Measurements from ENCODE around the gene LCLAT1.
"Not testable (repeated sequence)": the region's sequence is repeated elsewhere in the genome, so short reads cannot be mapped to it uniquely, and the experiment has no call there.

LCLAT1 gene

DNA sequence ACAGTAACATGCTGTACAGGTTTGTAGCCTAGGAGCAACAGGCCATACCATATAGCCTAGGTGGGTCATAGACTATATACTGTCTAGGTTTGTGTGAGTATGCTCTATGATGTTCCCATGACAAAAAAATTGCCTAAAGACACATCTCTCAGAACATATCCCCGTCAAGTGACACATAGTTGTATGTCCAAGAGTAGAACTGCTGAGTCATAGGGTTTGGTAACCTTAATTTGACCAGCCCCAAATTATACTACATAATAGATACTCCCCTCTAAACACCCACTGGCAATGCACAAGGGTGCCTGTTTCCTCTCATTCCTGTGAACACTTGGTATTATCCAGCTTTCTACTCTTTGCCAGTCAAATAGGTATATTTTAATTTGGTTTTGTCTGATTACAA lies 161.6 kb downstream of the LCLAT1 start:
- H3K9ac ChIP-seq (ENCODE audit: low read length): no peak overlapping the region
- TF ChIP-seq EZH2phosphoT487 (IDR thresholded peaks at IDR 0.05; ENCODE audit: low read depth): no peak
- TF ChIP-seq CTCF (IDR thresholded peaks at IDR 0.05; ENCODE audit: low read depth, low read length): no peak
- H3K9me3 ChIP-seq (ENCODE audit: insufficient read depth, low read length): no peaks in the 10 kb centered on the region
- no peak overlapping the region for H3K4me2 ChIP-seq (ENCODE audit: low read length)
- H3K27me3 ChIP-seq (ENCODE audit: low read depth, low read length): no peaks in the 10 kb centered on the region
- H3K4me3 ChIP-seq (ENCODE audit: low read length): no peak overlapping the region
- H3K4me1 ChIP-seq (ENCODE audit: low read length): peaks cover 9% of the 10 kb centered on the region
- no peaks in the 10 kb centered on the region for H3K79me2 ChIP-seq (ENCODE audit: low read length)
- no peak overlapping the region for H3K27ac ChIP-seq (ENCODE audit: low read length)
- no peaks in the 10 kb centered on the region for H4K20me1 ChIP-seq (ENCODE audit: insufficient read depth, low read length)
- H3K36me3 ChIP-seq (replicated peaks; ENCODE audit: low read depth, low read length): no peaks in the 10 kb centered on the region
- no peak overlapping the region for H2AFZ ChIP-seq (ENCODE audit: low read depth, low read length)

GRCh38 chr2:30611583-30611982 lies 164.5 kb downstream of the LCLAT1 start:
- H3K27me3 ChIP-seq (ENCODE audit: low read depth, low read length): no peaks in the 10 kb centered on the region
- H3K4me1 ChIP-seq (ENCODE audit: low read length): peaks cover 9% of the 10 kb centered on the region
- no peak overlapping the region for H3K27ac ChIP-seq (ENCODE audit: low read length)
- H3K9me3 ChIP-seq (ENCODE audit: insufficient read depth, low read length): no peaks in the 10 kb centered on the region
- H4K20me1 ChIP-seq (ENCODE audit: insufficient read depth, low read length): no peaks in the 10 kb centered on the region
- no peak overlapping the region for H2AFZ ChIP-seq (ENCODE audit: low read depth, low read length)
- no peak overlapping the region for H3K4me3 ChIP-seq (ENCODE audit: low read length)
- H3K4me2 ChIP-seq (ENCODE audit: low read length): no peak overlapping the region
- H3K36me3 ChIP-seq (replicated peaks; ENCODE audit: low read depth, low read length): no peaks in the 10 kb centered on the region
- H3K79me2 ChIP-seq (ENCODE audit: low read length): no peaks in the 10 kb centered on the region
- H3K9ac ChIP-seq (ENCODE audit: low read length): no peak overlapping the region
- TF ChIP-seq CTCF (IDR thresholded peaks at IDR 0.05; ENCODE audit: low read depth, low read length): no peak
- TF ChIP-seq EZH2phosphoT487 (IDR thresholded peaks at IDR 0.05; ENCODE audit: low read depth): no peak

- H3K9ac ChIP-seq (ENCODE audit: low read length): no peak overlapping the region
- no peaks in the 10 kb centered on the region for H3K27me3 ChIP-seq (ENCODE audit: low read depth, low read length)
- TF ChIP-seq EZH2phosphoT487 (IDR thresholded peaks at IDR 0.05; ENCODE audit: low read depth) (no peak), CTCF (IDR thresholded peaks at IDR 0.05; ENCODE audit: low read depth, low read length) (no peak)
- H3K4me2 ChIP-seq (ENCODE audit: low read length): no peak overlapping the region
- H4K20me1 ChIP-seq (ENCODE audit: insufficient read depth, low read length): no peaks in the 10 kb centered on the region
- H3K79me2 ChIP-seq (ENCODE audit: low read length): no peaks in the 10 kb centered on the region
- H3K4me1 ChIP-seq (ENCODE audit: low read length): peaks cover 9% of the 10 kb centered on the region
- H2AFZ ChIP-seq (ENCODE audit: low read depth, low read length): no peak overlapping the region
- no peak overlapping the region for H3K4me3 ChIP-seq (ENCODE audit: low read length)
- H3K9me3 ChIP-seq (ENCODE audit: insufficient read depth, low read length): no peaks in the 10 kb centered on the region
- no peak overlapping the region for H3K27ac ChIP-seq (ENCODE audit: low read length)
- no peaks in the 10 kb centered on the region for H3K36me3 ChIP-seq (replicated peaks; ENCODE audit: low read depth, low read length)
Measured at GRCh38 chr2:30612371-30612770, 165.3 kb downstream of the LCLAT1 start.

DNA sequence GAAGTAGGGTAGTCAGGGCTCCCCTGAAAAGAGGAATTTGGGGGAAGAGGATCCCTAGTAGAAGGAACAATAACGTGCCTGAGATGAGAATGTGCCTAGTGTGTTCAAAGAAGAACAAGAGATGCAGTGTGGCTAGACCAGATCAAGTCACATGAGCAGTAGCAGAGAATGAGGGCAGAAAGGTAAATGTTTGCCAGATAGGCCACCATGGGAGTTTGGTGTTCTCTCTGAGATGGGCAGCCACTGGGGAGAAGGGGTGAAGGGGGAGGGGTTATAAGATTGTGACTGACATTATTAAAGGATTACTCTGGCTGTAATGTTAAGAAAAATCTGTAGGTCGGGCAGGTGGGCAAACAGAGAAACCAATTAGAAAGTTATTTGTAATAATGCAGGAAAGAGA lies 166.0 kb downstream of the LCLAT1 start:
- H3K27ac ChIP-seq (ENCODE audit: low read length): no peak overlapping the region
- no peak overlapping the region for H3K4me2 ChIP-seq (ENCODE audit: low read length)

DNA sequence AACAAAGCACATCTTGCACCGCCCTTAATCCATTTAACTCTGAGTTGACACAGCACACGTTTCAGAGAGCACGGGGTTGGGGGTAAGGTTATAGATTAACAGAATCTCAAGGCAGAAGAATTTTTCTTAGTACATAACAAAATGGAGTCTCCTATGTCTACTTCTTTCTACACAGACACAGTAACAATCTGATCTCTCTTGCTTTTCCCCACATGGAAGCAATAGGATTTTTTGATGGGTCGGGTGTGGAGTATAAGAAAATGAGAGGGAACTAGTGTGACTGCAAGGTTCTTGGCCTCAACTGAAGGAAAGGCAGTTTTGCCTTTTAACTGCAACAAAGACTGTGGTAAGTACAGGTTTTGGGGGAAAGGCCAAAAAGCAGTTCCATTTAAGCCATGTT lies 167.2 kb downstream of the LCLAT1 start:
- H4K20me1 ChIP-seq (ENCODE audit: insufficient read depth, low read length); H3K36me3 ChIP-seq (replicated peaks; ENCODE audit: low read depth, low read length); H3K27ac ChIP-seq (ENCODE audit: low read length); H3K4me3 ChIP-seq (ENCODE audit: low read length); H3K4me1 ChIP-seq (ENCODE audit: low read length); H2AFZ ChIP-seq (ENCODE audit: low read depth, low read length); H3K79me2 ChIP-seq (ENCODE audit: low read length); H3K4me2 ChIP-seq (ENCODE audit: low read length); H3K9ac ChIP-seq (ENCODE audit: low read length); H3K27me3 ChIP-seq (ENCODE audit: low read depth, low read length); H3K9me3 ChIP-seq (ENCODE audit: insufficient read depth, low read length): not testable (repeated sequence)

More for the DNA sequence above, 166.0 kb downstream of the LCLAT1 start:
- Histone ChIP-seq H3K79me2 (ENCODE audit: low read length) (no peaks in the 10 kb centered on the region), H2AFZ (ENCODE audit: low read depth, low read length) (no peak overlapping the region), H3K9me3 (ENCODE audit: insufficient read depth, low read length) (no peaks in the 10 kb centered on the region), H3K9ac (ENCODE audit: low read length) (no peak overlapping the region), H4K20me1 (ENCODE audit: insufficient read depth, low read length) (no peaks in the 10 kb centered on the region), H3K27me3 (ENCODE audit: low read depth, low read length) (no peaks in the 10 kb centered on the region), H3K4me1 (ENCODE audit: low read length) (peaks cover 9% of the 10 kb centered on the region), H3K36me3 (replicated peaks; ENCODE audit: low read depth, low read length) (no peaks in the 10 kb centered on the region), H3K4me3 (ENCODE audit: low read length) (no peak overlapping the region)
- TF ChIP-seq EZH2phosphoT487 (IDR thresholded peaks at IDR 0.05; ENCODE audit: low read depth) (no peak), CTCF (IDR thresholded peaks at IDR 0.05; ENCODE audit: low read depth, low read length) (no peak)

Measured in OCI-LY3 (cell line).